HG03342 (cell line): ENCODE data around the gene OSBPL10.

Experiments used
- ATAC-seq: cut with Tn5 transposase; IDR thresholded peaks from one replicate; pipeline ENCODE4 v1.9.1; 2021; ENCODE audit warnings: mild to moderate bottlenecking, moderate library complexity; ENCODE audit not compliant: unreplicated experiment

The OSBPL10 gene

GRCh38 chr3:31687020-31687802 is 293.9 kb downstream of the OSBPL10 start:
- no peak for ATAC-seq

- no peak for ATAC-seq
Measured at GRCh38 chr3:31680072-31680870, 300.8 kb downstream of the OSBPL10 start.

GRCh38 chr3:31676556-31676955 is 304.5 kb downstream of the OSBPL10 start:
- no peak for ATAC-seq

GRCh38 chr3:31673950-31674349 is 307.1 kb downstream of the OSBPL10 start:
- no peak for ATAC-seq

- no peak for ATAC-seq
Measured at GRCh38 chr3:31671976-31672375, 309.1 kb downstream of the OSBPL10 start.

GRCh38 chr3:31671451-31671850 is 309.6 kb downstream of the OSBPL10 start:
- ATAC-seq = no peak

GRCh38 chr3:31670722-31671121 is 310.3 kb downstream of the OSBPL10 start:
- ATAC-seq = no peak

GRCh38 chr3:31670136-31670535 is 310.9 kb downstream of the OSBPL10 start:
- ATAC-seq = no peak

- ATAC-seq = no peak
Measured at GRCh38 chr3:31668242-31668641, 312.8 kb downstream of the OSBPL10 start.

- ATAC-seq = no peak
Measured at GRCh38 chr3:31667582-31667981, 313.5 kb downstream of the OSBPL10 start.

- ATAC-seq = no peak
Measured at GRCh38 chr3:31664031-31664430, 317.0 kb downstream of the OSBPL10 start.

GRCh38 chr3:31661993-31662670 is 318.9 kb downstream of the OSBPL10 start:
- no peak for ATAC-seq

- no peak for ATAC-seq
Measured at GRCh38 chr3:31661286-31661685, 319.8 kb downstream of the OSBPL10 start.

GRCh38 chr3:31659246-31659645 is 321.8 kb downstream of the OSBPL10 start:
- no peak for ATAC-seq

GRCh38 chr3:31654998-31655397 is 326.1 kb downstream of the OSBPL10 start:
- ATAC-seq = no peak

GRCh38 chr3:31653464-31653863 is 327.6 kb downstream of the OSBPL10 start:
- no peak for ATAC-seq

- no peak for ATAC-seq
Measured at GRCh38 chr3:31652296-31652695, 328.8 kb downstream of the OSBPL10 start.

GRCh38 chr3:31648286-31648968 is 332.6 kb downstream of the OSBPL10 start:
- ATAC-seq = no peak

- no peak for ATAC-seq
Measured at GRCh38 chr3:31645256-31645655, 335.8 kb downstream of the OSBPL10 start.

- no peak for ATAC-seq
Measured at GRCh38 chr3:31639828-31640227, 341.2 kb downstream of the OSBPL10 start.
